Liver (tissue), 3 donors: Measurements from ENCODE around the gene FLNA.

Experiments used
- CTCF ChIP-seq: fragments of 150-350 bp; IDR thresholded peaks from 2 replicates; pipeline ENCODE4 v1.5.1; 2017; ENCODE audit warnings: improper control_type of control experiment, low read depth, low read length; ENCODE audit not compliant: missing input control
- EGR1 ChIP-seq, 2 donors: IDR thresholded peaks; 2 replicates each; pipeline ENCODE4 v1.6.1; 2016 to 2018; ENCODE audit warnings: antibody characterized with exemption in 2 of 2, low read depth in 2 of 2
- FOXA1 ChIP-seq: IDR thresholded peaks from 2 replicates; pipeline ENCODE4 v1.6.1; 2016; ENCODE audit warnings: antibody characterized with exemption
- RAD21 ChIP-seq, 2 donors: IDR thresholded peaks; 2 replicates each; pipeline ENCODE4 v1.6.1; 2016; ENCODE audit warnings: antibody characterized with exemption in 2 of 2, mild to moderate bottlenecking in 2 of 2
- TF ChIP-seq, protein P1 (sequence below): IDR thresholded peaks from 2 replicates; pipeline ENCODE4 v1.6.1; 2016; ENCODE audit warnings: antibody characterized with exemption
- TF ChIP-seq, protein P2 (sequence below): IDR thresholded peaks from 2 replicates; pipeline ENCODE4 v1.6.1; 2016; ENCODE audit warnings: antibody characterized with exemption
- TF ChIP-seq, protein P3 (sequence below): IDR thresholded peaks from 2 replicates; pipeline ENCODE4 v1.6.1; 2016; ENCODE audit warnings: antibody characterized with exemption, mild to moderate bottlenecking
- donor health status: healthy.
- donor health status: healthy.

GRCh38 chrX:154359362-154360154, 14.9 kb downstream of the FLNA start:
- TF ChIP-seq CTCF = no peak
- TF ChIP-seq, protein P1, sequence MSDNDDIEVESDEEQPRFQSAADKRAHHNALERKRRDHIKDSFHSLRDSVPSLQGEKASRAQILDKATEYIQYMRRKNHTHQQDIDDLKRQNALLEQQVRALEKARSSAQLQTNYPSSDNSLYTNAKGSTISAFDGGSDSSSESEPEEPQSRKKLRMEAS = no peak
- TF ChIP-seq, protein P2, sequence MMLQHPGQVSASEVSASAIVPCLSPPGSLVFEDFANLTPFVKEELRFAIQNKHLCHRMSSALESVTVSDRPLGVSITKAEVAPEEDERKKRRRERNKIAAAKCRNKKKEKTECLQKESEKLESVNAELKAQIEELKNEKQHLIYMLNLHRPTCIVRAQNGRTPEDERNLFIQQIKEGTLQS = no peak
- TF ChIP-seq RAD21 (IDR thresholded peaks at IDR 0.05) = no peak
- TF ChIP-seq, protein P3, sequence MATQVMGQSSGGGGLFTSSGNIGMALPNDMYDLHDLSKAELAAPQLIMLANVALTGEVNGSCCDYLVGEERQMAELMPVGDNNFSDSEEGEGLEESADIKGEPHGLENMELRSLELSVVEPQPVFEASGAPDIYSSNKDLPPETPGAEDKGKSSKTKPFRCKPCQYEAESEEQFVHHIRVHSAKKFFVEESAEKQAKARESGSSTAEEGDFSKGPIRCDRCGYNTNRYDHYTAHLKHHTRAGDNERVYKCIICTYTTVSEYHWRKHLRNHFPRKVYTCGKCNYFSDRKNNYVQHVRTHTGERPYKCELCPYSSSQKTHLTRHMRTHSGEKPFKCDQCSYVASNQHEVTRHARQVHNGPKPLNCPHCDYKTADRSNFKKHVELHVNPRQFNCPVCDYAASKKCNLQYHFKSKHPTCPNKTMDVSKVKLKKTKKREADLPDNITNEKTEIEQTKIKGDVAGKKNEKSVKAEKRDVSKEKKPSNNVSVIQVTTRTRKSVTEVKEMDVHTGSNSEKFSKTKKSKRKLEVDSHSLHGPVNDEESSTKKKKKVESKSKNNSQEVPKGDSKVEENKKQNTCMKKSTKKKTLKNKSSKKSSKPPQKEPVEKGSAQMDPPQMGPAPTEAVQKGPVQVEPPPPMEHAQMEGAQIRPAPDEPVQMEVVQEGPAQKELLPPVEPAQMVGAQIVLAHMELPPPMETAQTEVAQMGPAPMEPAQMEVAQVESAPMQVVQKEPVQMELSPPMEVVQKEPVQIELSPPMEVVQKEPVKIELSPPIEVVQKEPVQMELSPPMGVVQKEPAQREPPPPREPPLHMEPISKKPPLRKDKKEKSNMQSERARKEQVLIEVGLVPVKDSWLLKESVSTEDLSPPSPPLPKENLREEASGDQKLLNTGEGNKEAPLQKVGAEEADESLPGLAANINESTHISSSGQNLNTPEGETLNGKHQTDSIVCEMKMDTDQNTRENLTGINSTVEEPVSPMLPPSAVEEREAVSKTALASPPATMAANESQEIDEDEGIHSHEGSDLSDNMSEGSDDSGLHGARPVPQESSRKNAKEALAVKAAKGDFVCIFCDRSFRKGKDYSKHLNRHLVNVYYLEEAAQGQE = no peak
- no peak for TF ChIP-seq EGR1 (IDR thresholded peaks at IDR 0.05; ENCODE audit: low read depth in 2 of 2)
- no peak for TF ChIP-seq FOXA1
